Measurements from ENCODE around the gene MLX. TPM values are rescaled to one million over a fixed set of nuclear protein-coding genes. Genes with fewer than 3 reads are reported as not detected.

Gene MLX
- total and polyA plus RNA-seq, 2 donors (not counting 1 experiment from before 2014, with no cell fraction given): 62.4 to 66.6 TPM

DNA sequence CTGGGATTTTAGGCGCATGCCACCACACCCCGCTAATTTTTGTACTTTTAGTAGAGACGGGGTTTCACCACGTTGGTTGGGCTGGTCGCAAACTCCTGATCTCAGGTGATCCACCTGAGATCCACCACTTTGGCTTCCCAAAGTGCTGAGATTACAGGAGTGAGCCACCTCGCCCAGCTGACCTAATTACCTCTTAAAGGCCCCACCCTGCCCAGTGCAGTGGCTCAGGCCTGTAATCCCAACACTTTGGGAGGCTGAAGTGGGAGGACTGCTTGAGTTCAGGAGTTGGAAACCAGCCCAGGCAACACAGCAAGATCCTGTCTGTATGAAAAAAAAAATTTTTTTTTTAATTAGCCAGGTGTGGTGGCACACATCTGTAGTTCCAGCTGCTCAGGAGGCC lies 7.8 kb upstream of the MLX start:
- TF ChIP-seq EZH2 (IDR thresholded peaks at IDR 0.05; ENCODE audit: borderline replicate concordance, insufficient read depth, low read depth, low read length, poor library complexity, severe bottlenecking): no peak
- TF ChIP-seq, protein P1, sequence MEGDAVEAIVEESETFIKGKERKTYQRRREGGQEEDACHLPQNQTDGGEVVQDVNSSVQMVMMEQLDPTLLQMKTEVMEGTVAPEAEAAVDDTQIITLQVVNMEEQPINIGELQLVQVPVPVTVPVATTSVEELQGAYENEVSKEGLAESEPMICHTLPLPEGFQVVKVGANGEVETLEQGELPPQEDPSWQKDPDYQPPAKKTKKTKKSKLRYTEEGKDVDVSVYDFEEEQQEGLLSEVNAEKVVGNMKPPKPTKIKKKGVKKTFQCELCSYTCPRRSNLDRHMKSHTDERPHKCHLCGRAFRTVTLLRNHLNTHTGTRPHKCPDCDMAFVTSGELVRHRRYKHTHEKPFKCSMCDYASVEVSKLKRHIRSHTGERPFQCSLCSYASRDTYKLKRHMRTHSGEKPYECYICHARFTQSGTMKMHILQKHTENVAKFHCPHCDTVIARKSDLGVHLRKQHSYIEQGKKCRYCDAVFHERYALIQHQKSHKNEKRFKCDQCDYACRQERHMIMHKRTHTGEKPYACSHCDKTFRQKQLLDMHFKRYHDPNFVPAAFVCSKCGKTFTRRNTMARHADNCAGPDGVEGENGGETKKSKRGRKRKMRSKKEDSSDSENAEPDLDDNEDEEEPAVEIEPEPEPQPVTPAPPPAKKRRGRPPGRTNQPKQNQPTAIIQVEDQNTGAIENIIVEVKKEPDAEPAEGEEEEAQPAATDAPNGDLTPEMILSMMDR (IDR thresholded peaks at IDR 0.05): no peak
- Mint-ChIP-seq H3K9me3 (ENCODE audit: insufficient read depth) (no peaks in the 10 kb centered on the region), H3K4me3 (no peak overlapping the region), H3K4me1 (peaks cover 38% of the 10 kb centered on the region), H3K27ac (no peak overlapping the region), H3K27me3 (no peaks in the 10 kb centered on the region)
- Histone ChIP-seq H3K27me3 (replicated peaks in 1 of 4; ENCODE audit: control extremely low read depth in 1 of 4, control insufficient read depth in 3 of 4, insufficient read depth in 4 of 4, low read length in 3 of 4) (no peaks in the 10 kb centered on the region), H3K79me2 (ENCODE audit: control insufficient read depth, insufficient read depth, low read length) (peaks cover 44% of the 10 kb centered on the region), H4K20me1 (ENCODE audit: control insufficient read depth, insufficient read depth, low read length, poor library complexity, severe bottlenecking) (peaks cover 12% of the 10 kb centered on the region), H3K27ac (ENCODE audit: low read length in 2 of 2) (no peak overlapping the region), H3K9ac (ENCODE audit: low read length) (no peak overlapping the region), H3K9me3 (ENCODE audit: control extremely low read depth in 1 of 3, control insufficient read depth in 2 of 3, insufficient read depth in 1 of 3, low read length in 2 of 3) (no peaks in the 10 kb centered on the region), H2AFZ (ENCODE audit: insufficient read depth, low read depth, low read length, poor library complexity, severe bottlenecking) (no peak overlapping the region), H3K4me2 (replicated peaks; ENCODE audit: low read depth, low read length, poor library complexity, severe bottlenecking) (no peak overlapping the region), H3K4me3 (ENCODE audit: control extremely low read depth in 1 of 5, extremely low read depth in 1 of 5, insufficient read depth in 1 of 5, low read depth in 2 of 5, low read length in 4 of 5) (no peak overlapping the region), H3K36me3 (replicated peaks in 1 of 2; ENCODE audit: control extremely low read depth in 1 of 2, control insufficient read depth in 1 of 2, extremely low read depth in 1 of 2, insufficient read depth in 2 of 2, low read length in 1 of 2) (peaks cover 0 to 5% of the 10 kb centered on the region in 2 experiments), H3K4me1 (ENCODE audit: control insufficient read depth in 2 of 2, insufficient read depth in 2 of 2, low read length in 2 of 2) (peaks cover 28 to 42% of the 10 kb centered on the region in 2 donors)
- DNase-seq: no peak
- ChIA-PET CTCF (interaction anchor here (1.7 to 2.6 kb wide), 2 partner anchors 9 to 19 kb away, joined by 5 to 12 read pairs; partner anchors contain the start of gene PSMC3IP), POLR2A (no interaction called here)
- ATAC-seq (ENCODE audit: low read depth): no peak
- WGBS (ENCODE audit: insufficient coverage): 97% methylated on average over 5 of the region's 6 CpGs
- intact Hi-C loops (cut with micrococcal nuclease): no loop called here

DNA sequence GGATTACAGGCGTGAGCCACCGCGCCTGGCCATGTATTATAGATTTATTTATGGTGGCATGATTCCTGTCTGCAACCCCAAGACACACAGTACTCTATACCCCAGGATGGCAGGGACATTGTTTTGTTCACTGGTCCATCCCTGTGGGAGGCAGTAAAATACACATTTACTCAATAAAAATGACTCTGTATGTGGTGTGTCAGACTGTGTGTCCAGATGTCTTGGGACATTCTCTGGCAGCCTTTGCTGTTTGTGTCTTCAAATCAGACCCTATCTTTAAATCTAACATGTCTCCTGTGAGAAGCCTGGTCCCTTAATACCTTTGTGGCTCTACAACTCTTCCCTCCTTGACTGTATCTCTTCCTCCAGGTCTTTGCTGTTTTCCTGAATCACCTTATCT lies 6.7 kb upstream of the MLX start:
- Mint-ChIP-seq H3K27me3 (no peaks in the 10 kb centered on the region), H3K27ac (no peak overlapping the region), H3K9me3 (ENCODE audit: insufficient read depth) (no peaks in the 10 kb centered on the region), H3K4me1 (peaks cover 29% of the 10 kb centered on the region), H3K4me3 (no peak overlapping the region)
- no CpG with 5 or more reads among the region's 3 CpGs for WGBS (ENCODE audit: insufficient coverage)
- Histone ChIP-seq H3K27ac (ENCODE audit: low read length in 2 of 2) (no peak overlapping the region), H3K4me3 (ENCODE audit: control extremely low read depth in 1 of 5, extremely low read depth in 1 of 5, insufficient read depth in 1 of 5, low read depth in 2 of 5, low read length in 4 of 5) (no peak overlapping the region), H3K9ac (ENCODE audit: low read length) (no peak overlapping the region), H3K9me3 (ENCODE audit: control extremely low read depth in 1 of 3, control insufficient read depth in 2 of 3, insufficient read depth in 1 of 3, low read length in 2 of 3) (no peaks in the 10 kb centered on the region), H3K36me3 (replicated peaks in 1 of 2; ENCODE audit: control extremely low read depth in 1 of 2, control insufficient read depth in 1 of 2, extremely low read depth in 1 of 2, insufficient read depth in 2 of 2, low read length in 1 of 2) (peaks cover 0 to 17% of the 10 kb centered on the region in 2 experiments), H3K79me2 (ENCODE audit: control insufficient read depth, insufficient read depth, low read length) (peaks cover 41% of the 10 kb centered on the region), H3K4me2 (replicated peaks; ENCODE audit: low read depth, low read length, poor library complexity, severe bottlenecking) (no peak overlapping the region), H3K4me1 (ENCODE audit: control insufficient read depth in 2 of 2, insufficient read depth in 2 of 2, low read length in 2 of 2) (peaks cover 25 to 38% of the 10 kb centered on the region in 2 donors), H4K20me1 (ENCODE audit: control insufficient read depth, insufficient read depth, low read length, poor library complexity, severe bottlenecking) (peaks cover 12% of the 10 kb centered on the region), H2AFZ (ENCODE audit: insufficient read depth, low read depth, low read length, poor library complexity, severe bottlenecking) (no peak overlapping the region), H3K27me3 (replicated peaks in 1 of 4; ENCODE audit: control extremely low read depth in 1 of 4, control insufficient read depth in 3 of 4, insufficient read depth in 4 of 4, low read length in 3 of 4) (no peaks in the 10 kb centered on the region)
- no peak for ATAC-seq (ENCODE audit: low read depth)
- ChIA-PET CTCF (interaction anchor here (0.8 kb wide), 1 partner anchor 154 kb away, joined by 4 read pairs; no protein-coding TSS in a partner anchor), POLR2A (no interaction called here)
- no peak for TF ChIP-seq EZH2 (IDR thresholded peaks at IDR 0.05; ENCODE audit: borderline replicate concordance, insufficient read depth, low read depth, low read length, poor library complexity, severe bottlenecking)
- TF ChIP-seq, protein P1 (IDR thresholded peaks at IDR 0.05): no peak
- no peak for DNase-seq
- intact Hi-C loops (cut with micrococcal nuclease): no loop called here
